A549 (cell line): ENCODE measurements around the gene DGKA. TPM values are rescaled to one million over a fixed set of nuclear protein-coding genes. Genes with fewer than 3 reads are reported as not detected.

ENCODE experiments used
- ATAC-seq, 2 experiments: fragments of 200-7000 bp in 1 of 2; fragments of >200 bp in 1 of 2; cut with Nextera tagmentation in 1 of 2; cut with Tn5 transposase in 1 of 2; 3 replicates each; pipeline versions ENCODE4 v1.8.0 to v1.9.1; 2018 to 2020; ENCODE audit warnings: mild to moderate bottlenecking in 1 of 2, moderate library complexity in 1 of 2
- CTCF ChIA-PET: fragments of 300-600 bp; sonication (Branson Sonifier 250); formaldehyde crosslinking; extraction: SDS; loops from one replicate; lab custom pipeline; 2021; ENCODE audit warnings: antibody characterized with exemption, inconsistent platforms; lab: Yijun Ruan, JAX
- POLR2A ChIA-PET: fragments of 350-600 bp; formaldehyde crosslinking; extraction: SDS; loops from one replicate; lab custom pipeline; 2021; ENCODE audit warnings: antibody characterized with exemption, inconsistent platforms; lab: Yijun Ruan, JAX
- DNase-seq, 2 experiments: peaks; one replicate each; pipeline versions ENCODE4 v3.0.0 to v3.0.0-alpha.2; 2011 to 2016; ENCODE audit warnings: low read depth in 1 of 2, low spot score in 1 of 2
- FAIRE-seq: peaks from 2 replicates; lab custom pipeline; 2011; peaks lifted over from hg19 to GRCh38; lab: Jason Lieb, UNC
- H3K27ac ChIP-seq, 2 experiments: fragments of >200 bp; sonication (Bioruptor Twin); formaldehyde crosslinking; 3 replicates each; pipeline ENCODE4 v1.5.1; 2016 to 2017
- H3K4me1 ChIP-seq: fragments of >200 bp; sonication (Bioruptor Twin); formaldehyde crosslinking; 3 replicates; pipeline ENCODE4 v1.6.1; 2016
- H3K4me2 ChIP-seq: fragments of >200 bp; sonication (Bioruptor Twin); formaldehyde crosslinking; 3 replicates; pipeline ENCODE4 v1.6.1; 2016
- H3K4me3 ChIP-seq: fragments of >200 bp; sonication (Bioruptor Twin); formaldehyde crosslinking; 3 replicates; pipeline ENCODE4 v1.5.1; 2016
- H3K9me3 ChIP-seq: fragments of >200 bp; sonication (Bioruptor Twin); formaldehyde crosslinking; 3 replicates; pipeline ENCODE4 v1.6.1; 2016
- BHLHE40 ChIP-seq: IDR thresholded peaks from 2 replicates; pipeline ENCODE4 v1.6.1; 2012; ENCODE audit warnings: low read depth, low read length, inconsistent platforms
- CEBPB ChIP-seq, 2 experiments: fragments of >200 bp in 1 of 2; sonication (Bioruptor Twin) in 1 of 2; formaldehyde crosslinking in 1 of 2; IDR thresholded peaks; 2 replicates each; pipeline ENCODE4 v1.6.1; 2012 to 2016
- EP300 ChIP-seq, 2 experiments: fragments of >200 bp; sonication (Bioruptor Twin); formaldehyde crosslinking; IDR thresholded peaks; 2 replicates in 1 of 2; 3 replicates in 1 of 2; pipeline ENCODE4 v1.6.1; 2016 to 2017
- FOSB ChIP-seq: fragments of 250-450 bp; sonication (Bioruptor Pico); IDR thresholded peaks from 2 replicates; pipeline ENCODE4 v1.5.0; 2020; ENCODE audit warnings: mild to moderate bottlenecking, moderate library complexity
- FOSL2 ChIP-seq, 2 experiments: fragments of 450-650 bp in 1 of 2; fragments of >200 bp in 1 of 2; sonication (Bioruptor Twin) in 1 of 2; formaldehyde crosslinking; IDR thresholded peaks; 2 replicates each; pipeline versions ENCODE4 v1.5.0 to v1.6.1; 2016 to 2020; ENCODE audit warnings: mild to moderate bottlenecking in 1 of 2, moderate library complexity in 1 of 2
- FOXS1 ChIP-seq: fragments of 250-450 bp; sonication (Bioruptor Pico); IDR thresholded peaks from 2 replicates; pipeline ENCODE4 v1.5.0; 2020; ENCODE audit warnings: mild to moderate bottlenecking, moderate library complexity
- HEYL ChIP-seq: fragments of 250-450 bp; sonication (Bioruptor Pico); IDR thresholded peaks from 2 replicates; pipeline ENCODE4 v1.8.0; 2021; ENCODE audit warnings: mild to moderate bottlenecking, moderate library complexity
- HOXA7 ChIP-seq: fragments of 250-450 bp; sonication (Bioruptor Pico); IDR thresholded peaks from 2 replicates; pipeline ENCODE4 v1.5.0; 2020; ENCODE audit warnings: mild to moderate bottlenecking, moderate library complexity
- HOXB13 ChIP-seq: fragments of 250-450 bp; sonication (Bioruptor Pico); IDR thresholded peaks from 2 replicates; pipeline ENCODE4 v1.5.0; 2020; ENCODE audit warnings: low read depth, mild to moderate bottlenecking, moderate library complexity
- HOXB5 ChIP-seq: fragments of 250-450 bp; sonication (Bioruptor Pico); IDR thresholded peaks from 2 replicates; pipeline ENCODE4 v1.5.0; 2020; ENCODE audit warnings: mild to moderate bottlenecking, moderate library complexity
- JUN ChIP-seq, 2 experiments: fragments of >200 bp; sonication (Bioruptor Twin); formaldehyde crosslinking; IDR thresholded peaks; 2 replicates in 1 of 2; 3 replicates in 1 of 2; pipeline ENCODE4 v1.6.1; 2016 to 2017
- MAFK ChIP-seq: fragments of 450-650 bp; IDR thresholded peaks from 2 replicates; pipeline ENCODE4 v1.6.1; 2014; ENCODE audit not compliant: partially characterized antibody
- MAZ ChIP-seq: fragments of 150-350 bp; IDR thresholded peaks from 2 replicates; pipeline ENCODE4 v1.6.1; 2014; ENCODE audit warnings: antibody characterized with exemption, low read depth, low read length, borderline replicate concordance
- NR3C1 ChIP-seq: fragments of >200 bp; sonication (Bioruptor Twin); formaldehyde crosslinking; IDR thresholded peaks from 3 replicates; pipeline ENCODE4 v1.6.1; 2017
- PHF8 ChIP-seq: fragments of 200-600 bp; sonication (generic); IDR thresholded peaks from 2 replicates; pipeline ENCODE4 v1.6.1; 2016; ENCODE audit warnings: low read depth, mild to moderate bottlenecking, antibody characterized with exemption, moderate library complexity, borderline replicate concordance
- POLR2A ChIP-seq: IDR thresholded peaks from 2 replicates; pipeline ENCODE4 v1.6.1; 2012; ENCODE audit warnings: mild to moderate bottlenecking, low read length
- POLR2AphosphoS2 ChIP-seq: conservative IDR thresholded peaks from 2 replicates; pipeline ENCODE4 v1.6.1; 2012; ENCODE audit warnings: low read length, improper control_type of control experiment, inconsistent platforms
- RARB ChIP-seq: fragments of 250-450 bp; sonication (Bioruptor Pico); IDR thresholded peaks from 2 replicates; pipeline ENCODE4 v1.8.0; 2021; ENCODE audit warnings: mild to moderate bottlenecking, moderate library complexity
- RCOR1 ChIP-seq: fragments of 150-350 bp; IDR thresholded peaks from 2 replicates; pipeline ENCODE4 v1.6.1; 2014; ENCODE audit warnings: antibody characterized with exemption, low read length, low read depth
- RFX5 ChIP-seq: fragments of 450-650 bp; IDR thresholded peaks from 2 replicates; pipeline ENCODE4 v1.7.1; 2014; ENCODE audit warnings: antibody characterized with exemption, mild to moderate bottlenecking, moderate library complexity
- SMC3 ChIP-seq: fragments of >200 bp; sonication (Bioruptor Twin); formaldehyde crosslinking; IDR thresholded peaks from 3 replicates; pipeline ENCODE4 v1.6.1; 2018; ENCODE audit warnings: inconsistent platforms
- TP53 ChIP-seq: fragments of 250-450 bp; sonication (Bioruptor Pico); IDR thresholded peaks from 2 replicates; pipeline ENCODE4 v1.5.0; 2021; ENCODE audit warnings: mild to moderate bottlenecking, moderate library complexity
- ZC3H11A ChIP-seq: fragments of 450-650 bp; IDR thresholded peaks from 2 replicates; pipeline ENCODE4 v1.6.1; 2014; ENCODE audit warnings: antibody characterized with exemption, mild to moderate bottlenecking
- ZFP36 ChIP-seq: fragments of 450-650 bp; IDR thresholded peaks from 2 replicates; pipeline ENCODE4 v1.6.1; 2014; ENCODE audit warnings: borderline replicate concordance; ENCODE audit not compliant: partially characterized antibody
- ZSCAN20 ChIP-seq: fragments of 250-450 bp; sonication (Bioruptor Pico); IDR thresholded peaks from 2 replicates; pipeline ENCODE4 v1.8.0; 2022; ENCODE audit warnings: mild to moderate bottlenecking, moderate library complexity
- WGBS: methylation state at CpG from one replicate; pipeline ENCODE4 v1.1.6; 2017; ENCODE audit errors: missing lambda C conversion rate; 5-methylcytosine and 5-hydroxymethylcytosine counted together
- polyA plus RNA-seq, 4 experiments: library from polyadenylated mRNA; depleted of rRNA in 3 of 4; stranded (reverse); fragments of >200 nt; fragmentation: RNase III in 1 of 4; extraction: RNeasy Plus Mini Kit Qiagen cat#74134 plus additional on column Dnase treatment in 1 of 4; gene quantifications; 2 replicates in 3 of 4; 3 replicates in 1 of 4; pipeline ENCODE4 v1.2.3, GENCODE V29; 2011 to 2017
- TF ChIP-seq, protein P1 (sequence below): IDR thresholded peaks from 2 replicates; pipeline ENCODE4 v1.6.1; 2012
- TF ChIP-seq, protein P2 (sequence below): fragments of 150-350 bp; IDR thresholded peaks from 2 replicates; pipeline ENCODE4 v1.6.1; 2014; ENCODE audit warnings: low read depth, mild to moderate bottlenecking, low read length
- TF ChIP-seq, protein P3 (sequence below): IDR thresholded peaks from 2 replicates; pipeline ENCODE4 v1.6.1; 2012
- TF ChIP-seq, protein P4 (sequence below): IDR thresholded peaks from 2 replicates; pipeline ENCODE4 v1.6.1; 2012; ENCODE audit warnings: low read depth, borderline replicate concordance
- TF ChIP-seq, protein P5 (sequence below): fragments of >200 bp; sonication (Bioruptor Twin); formaldehyde crosslinking; IDR thresholded peaks from 3 replicates; pipeline ENCODE4 v1.5.1; 2016

The DGKA gene
- polyA plus RNA-seq, 2 of the 4 experiments (the other 2 are of a cell fraction), result 21.0 to 24.7 TPM

DNA sequence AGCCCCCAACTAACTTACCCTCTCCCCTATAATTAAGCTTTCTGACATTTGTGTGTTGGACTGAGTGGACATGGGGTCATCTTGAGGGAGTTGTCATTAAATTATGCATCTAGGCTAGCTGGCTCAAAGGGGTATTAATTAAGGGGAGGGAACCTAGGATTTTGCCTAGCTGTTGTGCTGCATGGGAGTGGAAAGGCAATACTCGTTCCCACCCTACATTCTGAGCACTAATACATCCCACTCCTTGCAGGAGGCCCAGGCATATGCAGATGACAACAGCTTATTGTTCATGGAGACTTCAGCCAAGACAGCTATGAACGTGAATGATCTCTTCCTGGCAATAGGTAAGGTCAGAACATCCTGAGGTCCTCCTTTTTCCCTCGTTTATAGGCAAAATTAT, 60.1 kb downstream of the DGKA start:
- no peak for ATAC-seq
- Histone ChIP-seq H3K27ac (no peak overlapping the region), H3K9me3 (no peaks in the 10 kb centered on the region), H3K4me3 (no peak overlapping the region), H3K4me1 (no peaks in the 10 kb centered on the region), H3K4me2 (no peak overlapping the region)
- no peak for DNase-seq
- CTCF ChIA-PET, result interaction anchor here (0.8 to 4.0 kb wide), 10 partner anchors 9 to 252 kb away, joined by 3 to 21 read pairs (median 4); partner anchors contain the start of gene RAB5B
- WGBS, result 87% methylated on average over 3 of the region's 3 CpGs
- TF ChIP-seq, protein P1, sequence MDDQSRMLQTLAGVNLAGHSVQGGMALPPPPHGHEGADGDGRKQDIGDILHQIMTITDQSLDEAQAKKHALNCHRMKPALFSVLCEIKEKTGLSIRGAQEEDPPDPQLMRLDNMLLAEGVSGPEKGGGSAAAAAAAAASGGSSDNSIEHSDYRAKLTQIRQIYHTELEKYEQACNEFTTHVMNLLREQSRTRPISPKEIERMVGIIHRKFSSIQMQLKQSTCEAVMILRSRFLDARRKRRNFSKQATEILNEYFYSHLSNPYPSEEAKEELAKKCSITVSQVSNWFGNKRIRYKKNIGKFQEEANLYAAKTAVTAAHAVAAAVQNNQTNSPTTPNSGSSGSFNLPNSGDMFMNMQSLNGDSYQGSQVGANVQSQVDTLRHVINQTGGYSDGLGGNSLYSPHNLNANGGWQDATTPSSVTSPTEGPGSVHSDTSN, result no peak
- TF ChIP-seq, protein P2, sequence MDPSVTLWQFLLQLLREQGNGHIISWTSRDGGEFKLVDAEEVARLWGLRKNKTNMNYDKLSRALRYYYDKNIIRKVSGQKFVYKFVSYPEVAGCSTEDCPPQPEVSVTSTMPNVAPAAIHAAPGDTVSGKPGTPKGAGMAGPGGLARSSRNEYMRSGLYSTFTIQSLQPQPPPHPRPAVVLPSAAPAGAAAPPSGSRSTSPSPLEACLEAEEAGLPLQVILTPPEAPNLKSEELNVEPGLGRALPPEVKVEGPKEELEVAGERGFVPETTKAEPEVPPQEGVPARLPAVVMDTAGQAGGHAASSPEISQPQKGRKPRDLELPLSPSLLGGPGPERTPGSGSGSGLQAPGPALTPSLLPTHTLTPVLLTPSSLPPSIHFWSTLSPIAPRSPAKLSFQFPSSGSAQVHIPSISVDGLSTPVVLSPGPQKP, result no peak
- TF ChIP-seq POLR2A (no peak), EP300 (IDR thresholded peaks at IDR 0.05) (no peak), ZC3H11A (no peak), JUN (IDR thresholded peaks at IDR 0.05) (no peak), RCOR1 (no peak), ZSCAN20 (no peak), HOXB5 (CRISPR knock-in tag) (no peak), FOSL2 (IDR thresholded peaks at IDR 0.05) (no peak), FOSL2 (CRISPR knock-in tag; IDR thresholded peaks at IDR 0.05) (no peak), CEBPB (IDR thresholded peaks at IDR 0.05) (no peak), HOXA7 (no peak)
- TF ChIP-seq, protein P3, sequence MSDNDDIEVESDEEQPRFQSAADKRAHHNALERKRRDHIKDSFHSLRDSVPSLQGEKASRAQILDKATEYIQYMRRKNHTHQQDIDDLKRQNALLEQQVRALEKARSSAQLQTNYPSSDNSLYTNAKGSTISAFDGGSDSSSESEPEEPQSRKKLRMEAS, result no peak
- TF ChIP-seq, protein P4, sequence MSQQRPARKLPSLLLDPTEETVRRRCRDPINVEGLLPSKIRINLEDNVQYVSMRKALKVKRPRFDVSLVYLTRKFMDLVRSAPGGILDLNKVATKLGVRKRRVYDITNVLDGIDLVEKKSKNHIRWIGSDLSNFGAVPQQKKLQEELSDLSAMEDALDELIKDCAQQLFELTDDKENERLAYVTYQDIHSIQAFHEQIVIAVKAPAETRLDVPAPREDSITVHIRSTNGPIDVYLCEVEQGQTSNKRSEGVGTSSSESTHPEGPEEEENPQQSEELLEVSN, result no peak
- TF ChIP-seq, protein P5, sequence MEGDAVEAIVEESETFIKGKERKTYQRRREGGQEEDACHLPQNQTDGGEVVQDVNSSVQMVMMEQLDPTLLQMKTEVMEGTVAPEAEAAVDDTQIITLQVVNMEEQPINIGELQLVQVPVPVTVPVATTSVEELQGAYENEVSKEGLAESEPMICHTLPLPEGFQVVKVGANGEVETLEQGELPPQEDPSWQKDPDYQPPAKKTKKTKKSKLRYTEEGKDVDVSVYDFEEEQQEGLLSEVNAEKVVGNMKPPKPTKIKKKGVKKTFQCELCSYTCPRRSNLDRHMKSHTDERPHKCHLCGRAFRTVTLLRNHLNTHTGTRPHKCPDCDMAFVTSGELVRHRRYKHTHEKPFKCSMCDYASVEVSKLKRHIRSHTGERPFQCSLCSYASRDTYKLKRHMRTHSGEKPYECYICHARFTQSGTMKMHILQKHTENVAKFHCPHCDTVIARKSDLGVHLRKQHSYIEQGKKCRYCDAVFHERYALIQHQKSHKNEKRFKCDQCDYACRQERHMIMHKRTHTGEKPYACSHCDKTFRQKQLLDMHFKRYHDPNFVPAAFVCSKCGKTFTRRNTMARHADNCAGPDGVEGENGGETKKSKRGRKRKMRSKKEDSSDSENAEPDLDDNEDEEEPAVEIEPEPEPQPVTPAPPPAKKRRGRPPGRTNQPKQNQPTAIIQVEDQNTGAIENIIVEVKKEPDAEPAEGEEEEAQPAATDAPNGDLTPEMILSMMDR, result no peak
- FAIRE-seq, result no peak
- POLR2A ChIA-PET, result interaction anchor here (0.7 to 1.3 kb wide), 2 partner anchors 16 to 114 kb away, joined by 4 to 13 read pairs; no protein-coding TSS in a partner anchor

DNA sequence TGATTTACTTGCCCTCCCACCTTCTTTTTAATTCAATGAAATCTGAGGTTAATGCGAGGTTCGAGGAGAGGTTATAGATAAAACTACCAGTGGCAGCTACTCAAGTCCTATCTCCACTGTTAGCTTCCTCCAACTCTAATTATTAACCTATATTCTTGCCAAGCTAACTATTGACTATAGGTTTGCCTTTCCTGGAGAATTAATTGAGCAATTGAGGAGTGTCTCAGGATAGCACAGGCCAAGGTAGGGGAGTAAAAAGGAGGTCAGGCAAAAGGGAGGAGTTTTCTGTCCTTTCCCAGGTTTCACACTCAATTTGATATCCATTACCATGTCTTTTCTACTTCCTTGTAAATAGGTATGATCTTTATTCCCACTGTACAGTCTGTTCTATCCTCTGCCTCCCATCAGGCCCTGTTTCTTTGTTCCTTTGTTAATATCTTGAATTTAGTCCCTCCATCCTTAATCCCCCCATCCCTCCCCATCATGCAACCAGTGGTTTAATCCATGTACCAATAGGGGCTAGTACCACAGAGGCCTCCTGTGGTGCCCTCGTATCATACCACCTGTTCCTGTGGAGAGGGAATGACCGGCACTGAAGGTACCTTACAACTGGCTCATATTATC, 62.4 kb downstream of the DGKA start:
- 88% methylated on average over 4 of the region's 4 CpGs for WGBS
- H3K4me1 ChIP-seq, result peaks cover 6% of the 10 kb centered on the region; the same call in 1 of the 3 replicates
- DNase-seq (no peak), FAIRE-seq (no peak), ATAC-seq (no peak)
- no peak overlapping the region for H3K27ac ChIP-seq
- ChIA-PET POLR2A (no interaction called here), CTCF (interaction anchor here (0.6 to 4.1 kb wide), 6 partner anchors 9 to 67 kb away, joined by 3 to 40 read pairs (median 4); partner anchors contain the start of gene RAB5B)
- H3K4me2 ChIP-seq, result no peak overlapping the region
- H3K4me3 ChIP-seq, result no peak overlapping the region
- TF ChIP-seq PHF8 (no peak), TP53 (CRISPR knock-in tag) (no peak), NR3C1 (no peak), SMC3 (no peak), RFX5 (no peak), HOXB13 (CRISPR knock-in tag) (no peak), FOXS1 (CRISPR knock-in tag) (no peak), POLR2AphosphoS2 (no peak), HEYL (no peak), JUN (IDR thresholded peaks at IDR 0.05) (no peak), FOSB (no peak), MAZ (no peak), BHLHE40 (no peak), RARB (CRISPR knock-in tag) (no peak), ZFP36 (no peak), MAFK (no peak)
- TF ChIP-seq, protein P3, result no peak
- H3K9me3 ChIP-seq, result no peaks in the 10 kb centered on the region
